A549 treated with dexamethasone at 1 μM for 4 hours (cell line): Measurements from ENCODE around the gene MYH13. TPM values are rescaled to one million over a fixed set of nuclear protein-coding genes. Genes with fewer than 3 reads are reported as not detected.

Experiments used
- total RNA-seq: library from RNA; stranded (reverse); fragments of 200-300 nt; extraction: Qiagen RNA extraction; gene quantifications from 5 replicates; pipeline ENCODE4 v1.2.3, GENCODE V29; 2022

MYH13 gene
- total RNA-seq, result 0.01 TPM in 2 of 5 replicates, not detected in the others

DNA sequence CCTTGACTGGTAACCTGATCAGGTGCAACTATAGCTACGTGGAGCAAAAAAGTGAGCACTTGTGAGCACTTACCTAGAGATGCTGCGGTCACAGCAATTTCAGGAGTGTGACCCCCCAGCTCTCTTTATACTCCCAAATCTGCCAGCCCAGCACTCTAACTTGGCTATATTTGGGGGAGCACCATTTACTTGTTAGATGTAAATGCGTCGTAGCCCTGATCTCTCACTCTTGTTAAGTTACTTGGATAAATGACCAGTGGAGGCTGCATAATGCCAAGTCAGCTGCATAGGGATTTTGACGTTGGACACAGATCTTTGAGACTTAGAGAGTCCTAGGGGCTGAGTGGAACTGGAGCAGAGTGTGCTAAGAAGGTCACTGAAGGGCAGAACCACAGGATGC is at the start of gene MYH13:
Gene MYH13 (minus strand): TSS at position 101 of the 400 bp plus-strand sequence. CDS start 8,476 bp downstream, outside the sequence.

DNA sequence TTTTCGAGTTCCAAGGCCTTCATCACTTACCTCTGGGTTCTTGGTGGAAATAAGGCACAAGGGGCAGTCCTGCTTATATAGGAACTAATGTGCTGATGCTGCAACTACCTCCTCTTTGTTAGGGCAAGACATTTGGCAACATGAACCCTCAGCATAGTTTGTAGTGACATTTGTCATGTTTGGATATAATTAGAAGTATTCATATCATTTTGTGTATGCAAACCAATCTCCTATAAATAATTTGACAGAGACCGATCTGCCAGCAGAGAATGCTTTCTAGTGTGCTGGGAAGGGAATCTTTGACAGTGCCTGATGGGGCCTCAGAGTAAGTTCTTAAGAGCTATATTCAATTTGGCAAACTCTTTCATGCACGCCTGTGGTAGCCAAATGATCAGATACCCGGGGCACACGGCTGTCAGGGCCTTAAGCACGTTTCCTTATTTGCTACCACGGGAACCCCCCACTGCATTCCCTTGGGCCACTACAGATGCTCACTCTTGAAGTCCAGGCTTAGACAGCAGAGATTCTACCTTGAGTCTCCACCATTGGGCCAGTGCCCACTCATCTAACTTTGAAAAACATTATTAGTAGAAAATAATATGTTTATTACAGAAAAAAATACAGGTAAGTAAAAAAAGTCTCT is 49.2 kb upstream of the MYH13 start, which contains the start of gene MYH8:
Gene MYH8 (minus strand): TSS at position 51 of the 643 bp plus-strand sequence. CDS start 1,723 bp downstream, outside the sequence.

Other genes with a start within 250 kb of the MYH13 start
- gene GAS7, start 174.4 kb downstream of the MYH13 start, total RNA-seq, result 0.38 to 0.73 TPM (median 0.61 TPM) in 5 replicates
- 0.02 TPM in 1 of 5 replicates, not detected in the others for gene MYH8, start 48.9 kb upstream of the MYH13 start, total RNA-seq
- not detected in 5 replicates for gene MYH4, start 96.6 kb upstream of the MYH13 start, total RNA-seq
- gene MYH1, start 145.5 kb upstream of the MYH13 start, total RNA-seq, result not detected in 5 replicates
- gene MYH2, start 176.7 kb upstream of the MYH13 start, total RNA-seq, result not detected in 5 replicates